Fibroblast of lung (primary cell): ENCODE results near the gene RNF34.

Source experiments
- CTCF ChIP-seq, 2 donors: IDR thresholded peaks in 1 of 2; conservative IDR thresholded peaks in 1 of 2; 1 replicate in 1 of 2; 2 replicates in 1 of 2; pipeline ENCODE4 v1.5.1; 2011 to 2012; ENCODE audit warnings: low read length in 2 of 2, control low read depth in 1 of 2, inconsistent platforms in 1 of 2, low read depth in 1 of 2, mild to moderate bottlenecking in 1 of 2
- EZH2 ChIP-seq: IDR thresholded peaks from 2 replicates; pipeline ENCODE4 v1.5.1; 2012; ENCODE audit warnings: low read length, control low read depth, mild to moderate bottlenecking; ENCODE audit errors: missing control alignments

DNA sequence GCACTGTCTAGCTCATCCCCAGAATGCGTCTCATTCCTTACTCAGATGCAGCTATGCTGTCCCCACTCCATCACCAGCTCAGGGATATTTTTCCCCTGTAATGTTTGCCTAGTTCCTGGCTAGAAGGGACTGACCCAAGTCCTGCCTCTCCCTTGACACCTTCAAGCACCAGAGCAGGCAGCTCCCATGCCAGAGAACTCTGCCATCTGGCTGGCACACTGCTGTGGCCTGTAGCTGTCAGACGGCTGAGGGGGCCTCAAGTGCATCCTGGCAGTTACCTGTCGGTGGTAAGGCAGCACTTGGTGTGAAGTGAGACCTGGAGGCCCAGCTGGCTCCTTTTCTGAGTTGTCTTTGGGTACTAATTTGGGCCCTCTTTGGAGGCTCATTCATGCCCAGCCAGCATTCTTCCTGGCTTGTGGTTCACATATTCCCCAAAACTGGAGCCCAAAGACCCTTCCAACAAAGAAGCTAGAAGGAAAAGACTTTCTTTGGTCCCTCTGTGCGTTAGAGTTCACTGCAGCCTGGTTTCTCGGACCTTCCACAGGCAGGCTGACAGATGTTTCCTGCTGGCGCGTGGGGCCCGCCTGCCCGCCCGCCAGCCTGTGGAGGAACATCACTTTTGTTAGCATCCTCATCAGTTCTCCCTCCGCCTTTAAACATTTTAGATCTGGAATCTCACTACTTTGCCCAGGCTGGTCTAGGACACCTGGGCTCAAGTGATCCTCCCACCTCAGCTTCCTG is 33.0 kb downstream of the RNF34 start:
- TF ChIP-seq CTCF (conservative IDR thresholded peaks at IDR 0.05 in 1 of 2, IDR thresholded peaks at IDR 0.05 in 1 of 2; ENCODE audit: low read depth in 1 of 2, low read length in 2 of 2) (no peak), EZH2 (no peak)
